Ovary (tissue), 3 donors: Measurements from ENCODE around the gene NRSN2.

Experiments used
- CTCF ChIP-seq, 3 donors: fragments of 450-650 bp in 2 of 3; fragments of 200-600 bp in 1 of 3; IDR thresholded peaks; one replicate each; pipeline versions ENCODE4 v1.5.1 to v1.8.0; 2016 to 2022; ENCODE audit warnings: antibody characterized with exemption in 3 of 3, mild to moderate bottlenecking in 1 of 3
- EP300 ChIP-seq: sonication (generic); formaldehyde crosslinking; IDR thresholded peaks from one replicate; pipeline ENCODE4 v1.6.1; 2017; ENCODE audit warnings: antibody characterized with exemption
- POLR2A ChIP-seq: fragments of 450-650 bp; IDR thresholded peaks from one replicate; pipeline ENCODE4 v1.6.1; 2017; ENCODE audit warnings: antibody characterized with exemption, mild to moderate bottlenecking, moderate library complexity
- donor health status: DM: no; HTN: no; CAD: no.

DNA sequence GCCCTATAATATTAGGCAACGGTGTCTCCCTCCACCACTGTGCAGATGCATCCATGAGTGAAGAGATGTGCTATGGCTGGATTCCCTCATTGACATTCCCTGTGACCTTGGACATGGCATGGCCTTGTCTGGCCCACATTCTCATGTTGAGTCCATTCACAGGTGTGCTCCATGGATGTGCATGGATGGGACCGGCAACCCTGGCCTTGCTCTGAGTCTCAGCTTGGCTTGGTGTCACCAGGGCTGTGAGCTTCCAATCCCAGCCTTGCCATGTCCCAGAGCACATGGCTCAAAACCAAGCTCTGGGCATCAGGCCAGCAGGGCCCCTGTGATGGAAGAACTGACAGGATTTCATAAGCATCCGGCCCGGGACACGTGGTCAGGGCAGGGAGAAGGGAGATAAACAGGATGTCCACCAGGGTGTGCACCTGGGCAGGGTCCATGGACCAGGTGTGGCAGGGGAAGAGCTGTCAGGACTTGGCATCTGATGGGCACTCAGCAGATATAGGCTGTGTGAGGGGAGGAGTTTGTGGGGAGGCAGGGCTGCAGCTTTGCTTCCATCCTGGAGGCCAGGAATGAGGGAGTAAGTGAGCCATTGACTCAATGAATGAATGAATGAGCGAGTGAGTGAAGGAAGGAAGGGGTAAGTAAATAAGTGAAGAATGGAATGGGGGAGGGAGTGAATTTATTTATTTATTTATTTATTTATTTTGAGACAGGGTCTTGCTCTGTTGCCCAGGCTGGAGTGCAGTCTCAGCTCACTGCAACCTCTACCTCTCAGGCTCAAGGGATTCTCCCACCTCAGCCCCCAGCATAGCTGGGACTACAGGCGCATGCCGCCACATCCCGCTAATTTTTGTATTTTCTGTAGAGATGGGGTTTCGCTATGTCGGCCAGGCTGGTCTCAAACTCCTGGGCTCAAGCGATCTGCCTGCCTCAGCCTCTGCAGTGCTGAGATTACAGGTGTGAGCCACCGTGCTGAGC lies 15.7 kb downstream of the NRSN2 start:
- TF ChIP-seq CTCF (IDR thresholded peaks at IDR 0.05) (no peak), EP300 (no peak), POLR2A (no peak)
